Heart right ventricle (tissue), 16 donors: ENCODE measurements around the gene RBM5. TPM values are rescaled to one million over a fixed set of nuclear protein-coding genes. Genes with fewer than 3 reads are reported as not detected.
"Not testable (repeated sequence)": the region's sequence is repeated elsewhere in the genome, so short reads cannot be mapped to it uniquely, and the experiment has no call there.

Experiments
- ATAC-seq, 8 donors: fragments of 200-7000 bp; cut with Tn5 transposase; one replicate each; pipeline ENCODE4 v1.9.1; 2020; ENCODE audit warnings: mild to moderate bottlenecking in 8 of 8, moderate library complexity in 8 of 8, moderate number of reproducible peaks in 1 of 8
- DNase-seq, 2 donors: peaks; one replicate each; pipeline ENCODE4 v3.0.0-alpha.2; 2020
- H3K27ac ChIP-seq, 10 donors: fragments of 200-600 bp; sonication (generic) in 2 of 10; one replicate each; pipeline versions ENCODE4 v1.5.0 to v1.8.0; 2020 to 2022; ENCODE audit warnings: mild to moderate bottlenecking in 3 of 10
- H3K27me3 ChIP-seq, 7 donors: fragments of 200-600 bp; one replicate each; pipeline ENCODE4 v1.8.0; 2021 to 2022; ENCODE audit warnings: mild to moderate bottlenecking in 2 of 7
- H3K36me3 ChIP-seq, 9 donors: fragments of 200-600 bp; sonication (generic) in 1 of 9; one replicate each; pipeline versions ENCODE4 v1.5.0 to v1.8.0; 2020 to 2022; ENCODE audit warnings: mild to moderate bottlenecking in 2 of 9
- H3K4me1 ChIP-seq, 9 donors: fragments of 200-600 bp; sonication (generic) in 1 of 9; one replicate each; pipeline versions ENCODE4 v1.5.0 to v1.8.0; 2020 to 2022; ENCODE audit warnings: mild to moderate bottlenecking in 4 of 9
- H3K4me3 ChIP-seq, 10 donors: fragments of 200-600 bp; sonication (generic) in 2 of 10; one replicate each; pipeline versions ENCODE4 v1.5.0 to v1.8.0; 2020 to 2022; ENCODE audit warnings: mild to moderate bottlenecking in 7 of 10, moderate library complexity in 2 of 10
- H3K9me3 ChIP-seq, 11 donors: fragments of 200-600 bp in 10 of 11; sonication (generic) in 2 of 11; one replicate each; pipeline versions ENCODE4 v1.5.0 to v1.8.0; 2013 to 2022; ENCODE audit warnings: mild to moderate bottlenecking in 2 of 11, control low read depth in 1 of 11, moderate library complexity in 1 of 11
- CTCF ChIP-seq, 9 donors: fragments of 200-600 bp; sonication (generic) in 2 of 9; IDR thresholded peaks; one replicate each; pipeline versions ENCODE4 v1.5.0 to v1.8.0; 2021 to 2022; ENCODE audit warnings: antibody characterized with exemption in 9 of 9, mild to moderate bottlenecking in 5 of 9, moderate library complexity in 1 of 9
- WGBS, 2 donors: extraction: QIAGEN DNeasy Blood & Tissue Kit; methylation state at CpG; one replicate each; pipeline ENCODE4 v1.1.7; 2013; ENCODE audit warnings: inconsistent platforms in 1 of 2; 5-methylcytosine and 5-hydroxymethylcytosine counted together
- intact Hi-C, 10 donors: fragments of 100-400 bp; cut with DNase I; formaldehyde crosslinking; loops; one replicate each; pipeline versions ENCODE4 v1.11.1 to v1.14.2; 2022
- polyA plus RNA-seq, 2 donors: library from polyadenylated mRNA; stranded (reverse); fragments of 200-250 nt; gene quantifications; one replicate each; pipeline ENCODE4 v1.2.3, GENCODE V29; 2013
- total RNA-seq, 10 donors: library from RNA; stranded (reverse); fragmentation: NEBNext Ultra II Directional in 3 of 10; extraction: Animal tissue kit (Norgen Biotek cat#: 25700) in 3 of 10; gene quantifications; one replicate each; pipeline versions ENCODE4 v1.2.1 to v1.2.4, GENCODE V29; 2021 to 2023
- donor health status: Arrhythmogenic right ventricular cardiomyopathy.
- donor health status: ischemic (EF 13 %, LVEDD 7.1; RV severe dilation, severe dysfunction).
- donor health status: healthy with polysubstance abuse.
- donor health status: DM: no; HTN: yes; CAD: no.
- donor health status: DM: no; HTN: no; CAD: no.
- donor health status: ischemic (EF 25% LVEDD 6.9; RV normal size, moderate dysfunction).
- donor health status: ischemic (EF 25% LVEDD 5.7; RV mildly dilated, moderate dysfunction).
- donor health status: healthy.
- donor health status: DM: yes; HTN: yes; CAD: no.
- donor health status: Ischemic cardiomyopathy.
- donor health status: ischemic (EF 35%, LVEDD 5.7; RV mildly dilated, moderate dysfunction).
- donor health status: nonischemic (EF 11% LVEDD 7.7; RV severe dilation, severe dysfunction).
- donor health status: DM: yes; HTN: yes; CAD: no.
- donor health status: PGD.
- donor health status: ischemic (EF 29% LVEDD 5.4; RV normal size, mild dysfunction).
- donor health status: nonischemic (EF 23%, LVEDD 6.1; RV moderate dilation, normal function).

Gene RBM5
- total and polyA plus RNA-seq, 12 donors = 30.2 to 86.3 (median 56.8) TPM

GRCh38 chr3:50057756-50058155 is 31.0 kb upstream of the RBM5 start:
- no peak for DNase-seq
- ATAC-seq = no peak
- intact Hi-C loops = no loop called here
- WGBS, 2 donors = 92 to 95% methylated on average over 6 of the region's 6 CpGs
- peaks cover 0 to 98% (median 46%) of the 10 kb centered on the region in 9 donors for H3K36me3 ChIP-seq
- H3K4me1 ChIP-seq = no peaks in the 10 kb centered on the region
- H3K27me3 ChIP-seq = no peaks in the 10 kb centered on the region
- no peak for TF ChIP-seq CTCF (IDR thresholded peaks at IDR 0.05)
- H3K4me3 ChIP-seq = no peak overlapping the region
- H3K9me3 ChIP-seq = no peaks in the 10 kb centered on the region
- no peak overlapping the region for H3K27ac ChIP-seq

- Histone ChIP-seq H3K27ac (no peak overlapping the region), H3K4me1 (no peaks in the 10 kb centered on the region), H3K27me3 (no peaks in the 10 kb centered on the region), H3K36me3 (peaks cover 3 to 100% (median 79%) of the 10 kb centered on the region in 9 donors), H3K9me3 (no peaks in the 10 kb centered on the region), H3K4me3 (no peak overlapping the region)
- intact Hi-C loops = no loop called here
- no peak for TF ChIP-seq CTCF (IDR thresholded peaks at IDR 0.05)
- 80 to 85% methylated on average over 2 of the region's 2 CpGs for WGBS, 2 donors
- ATAC-seq (no peak), DNase-seq (no peak)
These were observed 20.6 kb upstream of the RBM5 start for GRCh38 chr3:50068134-50068533.

GRCh38 chr3:50078091-50078490 is 10.6 kb upstream of the RBM5 start:
- Histone ChIP-seq H3K4me3 (no peak overlapping the region), H3K27me3 (no peaks in the 10 kb centered on the region), H3K36me3 (peaks cover 0 to 55% (median 38%) of the 10 kb centered on the region in 9 donors), H3K9me3 (no peaks in the 10 kb centered on the region), H3K27ac (no peak overlapping the region), H3K4me1 (peaks cover 0 to 12% (median 0%) of the 10 kb centered on the region in 9 donors)
- 95 to 100% methylated on average over 1 of the region's 1 CpG for WGBS, 2 donors
- TF ChIP-seq CTCF (IDR thresholded peaks at IDR 0.05) = no peak
- no peak for ATAC-seq
- DNase-seq = no peak
- intact Hi-C loops = no loop called here

GRCh38 chr3:50078622-50079021 is 10.1 kb upstream of the RBM5 start:
- no peak for TF ChIP-seq CTCF (IDR thresholded peaks at IDR 0.05)
- Histone ChIP-seq H3K9me3 (no peaks in the 10 kb centered on the region), H3K36me3 (peaks cover 0 to 50% (median 34%) of the 10 kb centered on the region in 9 donors), H3K27me3 (no peaks in the 10 kb centered on the region), H3K27ac (no peak overlapping the region), H3K4me1 (peaks cover 0 to 12% (median 0%) of the 10 kb centered on the region in 9 donors), H3K4me3 (no peak overlapping the region)
- no peak for ATAC-seq
- 10 to 18% methylated on average over 1 of the region's 1 CpG for WGBS, 2 donors
- no peak for DNase-seq
- intact Hi-C loops = no loop called here

- H3K4me3 ChIP-seq, DNase-seq, intact Hi-C loops, H3K27me3 ChIP-seq, H3K36me3 ChIP-seq, ATAC-seq, H3K27ac ChIP-seq, H3K9me3 ChIP-seq: not testable (repeated sequence)
- WGBS, 2 donors = 92 to 97% methylated on average over 13 to 16 of the region's 33 CpGs
- peaks cover 0 to 20% (median 2%) of the 10 kb centered on the region in 9 donors for H3K4me1 ChIP-seq
These were observed 3.8 kb upstream of the RBM5 start for GRCh38 chr3:50084951-50085350.
